ENCODE results near the gene MEOX1.

GRCh38 chr17:43695970-43696865 lies 34.5 kb upstream of the MEOX1 start:
- no peak for TF ChIP-seq EZH2 (IDR thresholded peaks at IDR 0.05; ENCODE audit: low read length, missing control alignments)
- no peak for TF ChIP-seq CTCF (conservative IDR thresholded peaks at IDR 0.05 in 1 of 2, IDR thresholded peaks at IDR 0.05 in 1 of 2; ENCODE audit: low read depth in 1 of 2, low read length in 2 of 2)

All from fibroblast of lung (primary cell).